ENCODE measurements around the gene ATG16L1. TPM values are rescaled to one million over a fixed set of nuclear protein-coding genes. Genes with fewer than 3 reads are reported as not detected.
A peak's percentile ranks its signal among the peaks of the same experiment; 100 is the strongest.

ATG16L1 gene
- total and polyA plus RNA-seq, 5 donors from 2014 or later = 15.2 to 125 (median 20.6) TPM

- peak overlapping the region; percentile 32 to 92 (median 76) for H3K4me3 Mint-ChIP-seq
- DNase-seq = no peak
- Histone ChIP-seq H3K27me3 (ENCODE audit: control insufficient read depth, insufficient read depth, low read length) (no peaks in the 10 kb centered on the region), H3K4me3 (ENCODE audit: low read depth, low read length) (peak overlapping the region; percentile 82), H3K9me3 (ENCODE audit: control insufficient read depth in 2 of 2, low read length in 2 of 2) (no peaks in the 10 kb centered on the region), H3K4me1 (ENCODE audit: control insufficient read depth, insufficient read depth, low read length, poor library complexity, severe bottlenecking) (peaks cover 67% of the 10 kb centered on the region), H3K27ac (ENCODE audit: insufficient read depth, low read length, poor library complexity, severe bottlenecking) (peak overlapping the region; percentile 95), H3K36me3 (ENCODE audit: control insufficient read depth, insufficient read depth, low read length) (peaks cover 16% of the 10 kb centered on the region)
- no peak for ATAC-seq (ENCODE audit: low read depth in 2 of 2)
- H3K36me3 Mint-ChIP-seq = peaks cover 3% of the 10 kb centered on the region
- H3K9me3 Mint-ChIP-seq = no peaks in the 10 kb centered on the region
- peak overlapping the region; percentile 96 to 99 (median 97) for H3K27ac Mint-ChIP-seq
- peaks cover 4% of the 10 kb centered on the region for H3K27me3 Mint-ChIP-seq
- peaks cover 28 to 75% (median 58%) of the 10 kb centered on the region in 4 donors for H3K4me1 Mint-ChIP-seq
Measured at GRCh38 chr2:233250568-233250967, 905 bp upstream of the ATG16L1 start.

- Mint-ChIP-seq H3K4me3 (peak overlapping the region; percentile 90 to 95 (median 92)), H3K36me3 (peaks cover 6% of the 10 kb centered on the region), H3K9me3 (no peaks in the 10 kb centered on the region), H3K27me3 (peaks cover 4% of the 10 kb centered on the region), H3K4me1 (peaks cover 29 to 79% (median 62%) of the 10 kb centered on the region in 4 donors), H3K27ac (peak overlapping the region; percentile 96 to 99 (median 97))
- ATAC-seq (ENCODE audit: low read depth in 2 of 2) (no peak), DNase-seq (no peak)
- peak overlapping the region; percentile 82 for H3K4me3 ChIP-seq (ENCODE audit: low read depth, low read length)
- peaks cover 70% of the 10 kb centered on the region for H3K4me1 ChIP-seq (ENCODE audit: control insufficient read depth, insufficient read depth, low read length, poor library complexity, severe bottlenecking)
- no peaks in the 10 kb centered on the region for H3K9me3 ChIP-seq (ENCODE audit: control insufficient read depth in 2 of 2, low read length in 2 of 2)
- H3K27me3 ChIP-seq (ENCODE audit: control insufficient read depth, insufficient read depth, low read length) = no peaks in the 10 kb centered on the region
- peaks cover 20% of the 10 kb centered on the region for H3K36me3 ChIP-seq (ENCODE audit: control insufficient read depth, insufficient read depth, low read length)
- H3K27ac ChIP-seq (ENCODE audit: insufficient read depth, low read length, poor library complexity, severe bottlenecking) = peak overlapping the region; percentile 95
Measured at GRCh38 chr2:233250985-233251305, 528 bp upstream of the ATG16L1 start.

- Histone ChIP-seq H3K9me3 (ENCODE audit: control insufficient read depth in 2 of 2, low read length in 2 of 2) (no peaks in the 10 kb centered on the region), H3K27me3 (ENCODE audit: control insufficient read depth, insufficient read depth, low read length) (no peaks in the 10 kb centered on the region), H3K27ac (ENCODE audit: insufficient read depth, low read length, poor library complexity, severe bottlenecking) (peak overlapping the region; percentile 95), H3K4me3 (ENCODE audit: low read depth, low read length) (peak overlapping the region; percentile 100), H3K36me3 (ENCODE audit: control insufficient read depth, insufficient read depth, low read length) (peaks cover 33% of the 10 kb centered on the region), H3K4me1 (ENCODE audit: control insufficient read depth, insufficient read depth, low read length, poor library complexity, severe bottlenecking) (peaks cover 66% of the 10 kb centered on the region)
- ATAC-seq (ENCODE audit: low read depth in 2 of 2) (no peak), DNase-seq (no peak)
- Mint-ChIP-seq H3K4me1 (peaks cover 29 to 76% (median 63%) of the 10 kb centered on the region in 4 donors), H3K9me3 (no peaks in the 10 kb centered on the region), H3K4me3 (peak overlapping the region; percentile 90 to 95 (median 92)), H3K27ac (peak overlapping the region; percentile 96 to 99 (median 97)), H3K27me3 (peaks cover 4% of the 10 kb centered on the region), H3K36me3 (peaks cover 12% of the 10 kb centered on the region)
Measured at GRCh38 chr2:233252227-233252626, 754 bp downstream of the ATG16L1 start.

- Mint-ChIP-seq H3K9me3 (no peaks in the 10 kb centered on the region), H3K27me3 (peaks cover 3% of the 10 kb centered on the region), H3K27ac (peak overlapping the region in 1 of 3 donors; percentile 66), H3K4me3 (peak overlapping the region; percentile 11 to 79 (median 65)), H3K36me3 (peaks cover 33% of the 10 kb centered on the region), H3K4me1 (peaks cover 36 to 79% (median 67%) of the 10 kb centered on the region in 4 donors)
- H3K9me3 ChIP-seq (ENCODE audit: control insufficient read depth in 2 of 2, low read length in 2 of 2) = no peaks in the 10 kb centered on the region
- peaks cover 62% of the 10 kb centered on the region for H3K36me3 ChIP-seq (ENCODE audit: control insufficient read depth, insufficient read depth, low read length)
- peak overlapping the region; percentile 2 for H3K4me3 ChIP-seq (ENCODE audit: low read depth, low read length)
- H3K4me1 ChIP-seq (ENCODE audit: control insufficient read depth, insufficient read depth, low read length, poor library complexity, severe bottlenecking) = peaks cover 54% of the 10 kb centered on the region
- H3K27me3 ChIP-seq (ENCODE audit: control insufficient read depth, insufficient read depth, low read length) = no peaks in the 10 kb centered on the region
- DNase-seq = no peak
- H3K27ac ChIP-seq (ENCODE audit: insufficient read depth, low read length, poor library complexity, severe bottlenecking) = no peak overlapping the region
- ATAC-seq (ENCODE audit: low read depth in 2 of 2) = no peak
Measured at GRCh38 chr2:233255151-233255550, 3.7 kb downstream of the ATG16L1 start.

- Histone ChIP-seq H3K27me3 (ENCODE audit: control insufficient read depth, insufficient read depth, low read length) (no peaks in the 10 kb centered on the region), H3K36me3 (ENCODE audit: control insufficient read depth, insufficient read depth, low read length) (peaks cover 70% of the 10 kb centered on the region), H3K9me3 (ENCODE audit: control insufficient read depth in 2 of 2, low read length in 2 of 2) (no peaks in the 10 kb centered on the region), H3K4me3 (ENCODE audit: low read depth, low read length) (peak overlapping the region; percentile 2), H3K4me1 (ENCODE audit: control insufficient read depth, insufficient read depth, low read length, poor library complexity, severe bottlenecking) (peaks cover 49% of the 10 kb centered on the region), H3K27ac (ENCODE audit: insufficient read depth, low read length, poor library complexity, severe bottlenecking) (no peak overlapping the region)
- H3K4me1 Mint-ChIP-seq = peaks cover 33 to 78% (median 62%) of the 10 kb centered on the region in 4 donors
- H3K27ac Mint-ChIP-seq = peak overlapping the region in 1 of 3 donors; percentile 66
- H3K4me3 Mint-ChIP-seq = peak overlapping the region in 3 of 4 donors; percentile 11 to 79 (median 16)
- ATAC-seq (ENCODE audit: low read depth in 2 of 2) = no peak
- no peaks in the 10 kb centered on the region for H3K9me3 Mint-ChIP-seq
- no peak for DNase-seq
- H3K27me3 Mint-ChIP-seq = no peaks in the 10 kb centered on the region
- peaks cover 41% of the 10 kb centered on the region for H3K36me3 Mint-ChIP-seq
Measured at GRCh38 chr2:233256048-233256447, 4.6 kb downstream of the ATG16L1 start.

- ATAC-seq (ENCODE audit: low read depth in 2 of 2) = no peak
Measured at GRCh38 chr2:233258211-233258610, 6.7 kb downstream of the ATG16L1 start.

GRCh38 chr2:233259730-233260129 lies 8.3 kb downstream of the ATG16L1 start:
- peaks cover 69% of the 10 kb centered on the region for H3K36me3 Mint-ChIP-seq

More at GRCh38 chr2:233258211-233258610, 6.7 kb downstream of the ATG16L1 start:
- no peak overlapping the region for H3K27ac ChIP-seq (ENCODE audit: insufficient read depth, low read length, poor library complexity, severe bottlenecking)
- Mint-ChIP-seq H3K27me3 (no peaks in the 10 kb centered on the region), H3K27ac (peak overlapping the region; percentile 20 to 92 (median 52)), H3K36me3 (peaks cover 63% of the 10 kb centered on the region), H3K4me1 (peaks cover 32 to 82% (median 62%) of the 10 kb centered on the region in 4 donors), H3K4me3 (peak overlapping the region in 2 of 4 donors; percentile 11 to 67), H3K9me3 (no peaks in the 10 kb centered on the region)
- no peak overlapping the region for H3K4me3 ChIP-seq (ENCODE audit: low read depth, low read length)
- DNase-seq = no peak
- H3K36me3 ChIP-seq (ENCODE audit: control insufficient read depth, insufficient read depth, low read length) = peaks cover 92% of the 10 kb centered on the region
- no peaks in the 10 kb centered on the region for H3K9me3 ChIP-seq (ENCODE audit: control insufficient read depth in 2 of 2, low read length in 2 of 2)
- H3K4me1 ChIP-seq (ENCODE audit: control insufficient read depth, insufficient read depth, low read length, poor library complexity, severe bottlenecking) = peaks cover 36% of the 10 kb centered on the region
- H3K27me3 ChIP-seq (ENCODE audit: control insufficient read depth, insufficient read depth, low read length) = no peaks in the 10 kb centered on the region

GRCh38 chr2:233260661-233261060 lies 9.2 kb downstream of the ATG16L1 start:
- peak overlapping the region in 1 of 3 donors; percentile 92 for H3K27ac Mint-ChIP-seq
- Histone ChIP-seq H3K4me3 (ENCODE audit: low read depth, low read length) (no peak overlapping the region), H3K4me1 (ENCODE audit: control insufficient read depth, insufficient read depth, low read length, poor library complexity, severe bottlenecking) (peaks cover 12% of the 10 kb centered on the region), H3K9me3 (ENCODE audit: control insufficient read depth in 2 of 2, low read length in 2 of 2) (no peaks in the 10 kb centered on the region), H3K36me3 (ENCODE audit: control insufficient read depth, insufficient read depth, low read length) (peaks cover 97% of the 10 kb centered on the region), H3K27ac (ENCODE audit: insufficient read depth, low read length, poor library complexity, severe bottlenecking) (peak overlapping the region; percentile 15), H3K27me3 (ENCODE audit: control insufficient read depth, insufficient read depth, low read length) (no peaks in the 10 kb centered on the region)
- H3K27me3 Mint-ChIP-seq = no peaks in the 10 kb centered on the region
- ATAC-seq (ENCODE audit: low read depth in 2 of 2) = no peak
- H3K9me3 Mint-ChIP-seq = no peaks in the 10 kb centered on the region
- H3K4me1 Mint-ChIP-seq = peaks cover 20 to 60% (median 44%) of the 10 kb centered on the region in 4 donors
- no peak for DNase-seq
- peaks cover 75% of the 10 kb centered on the region for H3K36me3 Mint-ChIP-seq
- H3K4me3 Mint-ChIP-seq = no peak overlapping the region

More at GRCh38 chr2:233259730-233260129, 8.3 kb downstream of the ATG16L1 start:
- Histone ChIP-seq H3K27ac (ENCODE audit: insufficient read depth, low read length, poor library complexity, severe bottlenecking) (peak overlapping the region; percentile 35), H3K9me3 (ENCODE audit: control insufficient read depth in 2 of 2, low read length in 2 of 2) (no peaks in the 10 kb centered on the region), H3K36me3 (ENCODE audit: control insufficient read depth, insufficient read depth, low read length) (peaks cover 97% of the 10 kb centered on the region), H3K4me3 (ENCODE audit: low read depth, low read length) (no peak overlapping the region), H3K4me1 (ENCODE audit: control insufficient read depth, insufficient read depth, low read length, poor library complexity, severe bottlenecking) (peaks cover 20% of the 10 kb centered on the region), H3K27me3 (ENCODE audit: control insufficient read depth, insufficient read depth, low read length) (no peaks in the 10 kb centered on the region)
- Mint-ChIP-seq H3K9me3 (no peaks in the 10 kb centered on the region), H3K27me3 (no peaks in the 10 kb centered on the region), H3K4me3 (peak overlapping the region in 2 of 4 donors; percentile 13 to 46), H3K4me1 (peaks cover 26 to 68% (median 51%) of the 10 kb centered on the region in 4 donors), H3K27ac (peak overlapping the region; percentile 67 to 92 (median 70))
- DNase-seq = no peak
- ATAC-seq (ENCODE audit: low read depth in 2 of 2) = no peak

Measured in CD4-positive, CD25-positive, alpha-beta regulatory T cell (primary cell).